OCI-M2 (cell line): ENCODE measurements around the gene SLC16A7.

ENCODE experiments used
- DNase-seq: peaks from one replicate; lab custom pipeline; 2025; ENCODE audit not compliant: unreplicated experiment; lab: John Stamatoyannopoulos, UW

The SLC16A7 gene

DNA sequence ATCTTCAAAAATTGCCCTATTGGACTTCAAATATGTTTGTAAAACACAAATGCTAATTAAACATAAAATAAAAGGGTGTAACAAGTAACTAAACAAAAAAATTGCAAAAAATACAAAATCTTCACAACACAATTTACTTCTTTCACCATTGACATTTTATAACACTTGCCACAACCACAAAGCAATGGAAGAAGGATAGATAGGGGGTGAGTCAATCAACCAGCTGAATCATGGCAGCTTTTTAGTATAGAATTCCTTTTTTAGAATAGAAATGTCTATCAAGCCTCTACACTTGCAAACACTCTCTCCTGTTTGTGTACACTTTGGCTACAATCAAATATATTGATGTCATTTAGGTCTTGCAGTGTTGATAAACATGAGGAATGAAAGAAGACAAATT, 232.7 kb downstream of the SLC16A7 start:
- no peak for DNase-seq

DNA sequence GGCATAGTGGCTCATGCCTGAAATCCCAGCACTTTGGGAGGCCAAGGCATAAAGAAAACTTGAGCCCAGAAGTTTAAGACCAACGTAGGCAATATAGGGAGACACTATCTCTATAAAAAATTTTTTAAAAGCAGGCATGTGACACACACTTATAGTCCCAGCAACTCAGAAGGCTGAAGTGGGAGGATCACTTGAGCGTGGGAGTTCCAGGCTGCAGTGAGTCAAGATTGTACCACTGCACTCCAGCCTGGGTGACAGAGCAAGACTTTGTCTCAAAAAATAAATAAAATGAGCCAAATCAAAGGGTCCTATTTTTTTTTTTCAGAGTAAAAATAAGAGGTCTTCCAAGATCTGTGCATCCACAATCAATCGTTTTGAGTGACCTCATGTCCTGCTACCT, 237.6 kb downstream of the SLC16A7 start:
- no peak for DNase-seq

DNA sequence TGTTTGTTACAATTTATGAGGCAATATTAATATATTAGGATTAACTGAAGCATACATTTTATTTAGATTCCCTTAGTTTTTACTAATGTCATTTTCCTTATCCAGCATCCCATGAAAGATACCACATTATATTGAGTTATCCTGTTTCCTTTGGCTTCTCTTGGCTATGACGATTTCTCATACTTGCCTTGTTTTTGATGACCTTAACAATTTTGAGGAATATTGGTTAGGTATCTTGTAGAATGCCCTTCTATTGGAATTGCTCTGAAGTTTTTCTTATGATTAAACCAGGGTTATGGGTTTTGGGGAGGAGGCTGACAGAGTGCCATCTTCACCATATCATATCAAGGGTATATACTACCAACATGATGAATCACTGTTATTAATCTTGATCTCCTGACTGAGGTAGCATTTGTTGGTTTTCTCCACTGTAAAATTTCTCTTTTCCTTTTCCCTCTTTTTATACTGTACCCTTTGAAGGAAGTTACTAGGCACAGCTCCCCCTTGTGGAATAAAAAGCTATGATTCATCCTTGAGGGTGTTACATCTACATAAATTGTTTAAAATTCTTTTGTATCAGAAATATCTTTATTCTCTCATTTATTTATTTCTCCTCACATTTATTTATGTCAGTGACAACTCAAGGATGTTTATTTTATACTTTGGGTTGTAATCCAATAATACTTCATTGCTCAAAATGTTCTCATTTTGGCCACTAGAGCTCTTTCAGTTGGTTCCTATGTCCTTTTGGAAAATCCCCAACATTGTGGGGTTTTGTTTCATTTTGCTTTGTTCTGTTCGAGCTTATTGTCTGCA, 239.0 kb downstream of the SLC16A7 start:
- DNase-seq, result no peak
